Tibial nerve (tissue), 4 donors: Measurements from ENCODE around the gene CIT.

Experiments used
- CTCF ChIP-seq, 5 experiments: fragments of 200-600 bp in 3 of 5; fragments of 450-650 bp in 2 of 5; sonication (generic) in 3 of 5; IDR thresholded peaks; one replicate each; pipeline ENCODE4 v1.5.1; 2016 to 2019; ENCODE audit warnings: antibody characterized with exemption in 5 of 5, mild to moderate bottlenecking in 3 of 5, moderate library complexity in 2 of 5
- EP300 ChIP-seq, 2 donors: sonication (generic); formaldehyde crosslinking; IDR thresholded peaks; one replicate each; pipeline ENCODE4 v1.6.1; 2017; ENCODE audit warnings: antibody characterized with exemption in 2 of 2, mild to moderate bottlenecking in 1 of 2
- POLR2A ChIP-seq, 2 donors: fragments of 450-650 bp; IDR thresholded peaks; one replicate each; pipeline ENCODE4 v1.6.1; 2017; ENCODE audit warnings: antibody characterized with exemption in 2 of 2, mild to moderate bottlenecking in 2 of 2, moderate library complexity in 2 of 2

- TF ChIP-seq CTCF (IDR thresholded peaks at IDR 0.05), result no peak
- TF ChIP-seq POLR2A (IDR thresholded peaks at IDR 0.05), result no peak
- no peak for TF ChIP-seq EP300 (IDR thresholded peaks at IDR 0.05)
Measured at GRCh38 chr12:119712721-119713120, 164.4 kb downstream of the CIT start.
